ENCODE measurements around the gene RPS18. TPM values are rescaled to one million over a fixed set of nuclear protein-coding genes. Genes with fewer than 3 reads are reported as not detected.
A peak's percentile ranks its signal among the peaks of the same experiment; 100 is the strongest.

Gene RPS18
- total and polyA plus RNA-seq, 2 of the 13 experiments (the other 11 are each of a cell fraction or from before 2014, with no cell fraction given), result 3,896 to 5,806 TPM

DNA sequence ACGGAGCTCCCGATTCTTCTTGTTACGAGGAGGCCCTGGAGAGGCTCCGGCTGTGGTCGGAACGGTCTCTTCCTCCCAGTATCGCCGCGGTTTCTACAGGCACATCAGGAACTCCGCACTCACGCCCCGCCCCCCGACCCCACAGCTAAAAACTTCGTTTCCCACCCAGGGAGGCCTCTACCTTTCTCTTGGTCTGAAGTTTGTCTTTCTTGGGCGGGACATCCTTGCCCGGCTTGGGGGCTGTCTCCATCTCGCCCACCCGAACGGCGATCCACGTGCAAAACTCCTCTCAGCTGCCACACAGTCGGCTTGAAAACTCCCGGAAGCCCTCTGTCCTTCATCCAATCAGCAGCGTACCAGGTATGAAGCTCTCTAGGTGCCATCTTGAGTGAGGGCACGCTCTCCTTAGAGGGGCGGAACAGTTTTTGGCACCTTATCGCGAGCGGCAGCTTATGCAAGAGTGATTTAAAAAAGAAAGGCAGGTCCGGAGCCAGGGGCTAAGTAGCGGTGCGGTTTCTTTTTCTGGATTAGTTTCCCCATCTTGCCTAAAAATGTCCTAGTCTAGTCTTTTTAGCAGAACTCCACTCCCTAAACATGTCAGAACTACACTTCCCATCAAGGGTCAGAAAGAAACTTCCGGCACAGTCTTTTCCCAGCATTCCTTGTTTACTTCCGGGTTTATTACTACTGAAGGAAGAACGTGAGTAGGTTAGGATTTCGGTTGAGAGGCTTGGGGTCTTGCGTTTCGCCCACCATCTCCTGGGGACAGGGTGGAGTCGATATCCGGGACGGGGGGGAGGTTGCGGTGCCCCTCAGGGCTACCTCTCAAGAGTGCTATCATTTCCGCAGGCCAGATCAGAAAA, 17.3 kb downstream of the RPS18 start, which contains the start of the genes PFDN6 and WDR46 (continued):
- TF ChIP-seq ZNF503 (CRISPR knock-in tag; IDR thresholded peaks at IDR 0.05) (no peak; the same call in 1 of the 2 replicates), ZNF235 (CRISPR knock-in tag; IDR thresholded peaks at IDR 0.05; ENCODE audit: borderline replicate concordance) (no peak), JARID2 (CRISPR knock-in tag; IDR thresholded peaks at IDR 0.05; ENCODE audit: insufficient replicate concordance) (no peak), ZFP1 (CRISPR knock-in tag; IDR thresholded peaks at IDR 0.05) (no peak), U2AF1 (optimal IDR thresholded peaks at IDR 0.05; ENCODE audit: low read depth, low read length) (peak; percentile 4), ZNF367 (CRISPR knock-in tag; IDR thresholded peaks at IDR 0.05; ENCODE audit: borderline replicate concordance) (no peak), ZNF318 (CRISPR knock-in tag; IDR thresholded peaks at IDR 0.05) (no peak), MYNN (CRISPR knock-in tag; IDR thresholded peaks at IDR 0.05; ENCODE audit: low read depth) (no peak), HNRNPLL (IDR thresholded peaks at IDR 0.05; ENCODE audit: low read depth, low read length, poor library complexity, severe bottlenecking) (no peak), ZNF816 (CRISPR knock-in tag; IDR thresholded peaks at IDR 0.05; ENCODE audit: borderline replicate concordance) (no peak; the same call in 1 of the 2 replicates)
- TF ChIP-seq, protein P1, sequence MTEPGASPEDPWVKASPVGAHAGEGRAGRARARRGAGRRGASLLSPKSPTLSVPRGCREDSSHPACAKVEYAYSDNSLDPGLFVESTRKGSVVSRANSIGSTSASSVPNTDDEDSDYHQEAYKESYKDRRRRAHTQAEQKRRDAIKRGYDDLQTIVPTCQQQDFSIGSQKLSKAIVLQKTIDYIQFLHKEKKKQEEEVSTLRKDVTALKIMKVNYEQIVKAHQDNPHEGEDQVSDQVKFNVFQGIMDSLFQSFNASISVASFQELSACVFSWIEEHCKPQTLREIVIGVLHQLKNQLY (CRISPR knock-in tag; IDR thresholded peaks at IDR 0.05), result no peak
- TF ChIP-seq, protein P2, sequence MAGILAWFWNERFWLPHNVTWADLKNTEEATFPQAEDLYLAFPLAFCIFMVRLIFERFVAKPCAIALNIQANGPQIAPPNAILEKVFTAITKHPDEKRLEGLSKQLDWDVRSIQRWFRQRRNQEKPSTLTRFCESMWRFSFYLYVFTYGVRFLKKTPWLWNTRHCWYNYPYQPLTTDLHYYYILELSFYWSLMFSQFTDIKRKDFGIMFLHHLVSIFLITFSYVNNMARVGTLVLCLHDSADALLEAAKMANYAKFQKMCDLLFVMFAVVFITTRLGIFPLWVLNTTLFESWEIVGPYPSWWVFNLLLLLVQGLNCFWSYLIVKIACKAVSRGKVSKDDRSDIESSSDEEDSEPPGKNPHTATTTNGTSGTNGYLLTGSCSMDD (CRISPR knock-in tag; IDR thresholded peaks at IDR 0.05), result no peak
- TF ChIP-seq, protein P3, sequence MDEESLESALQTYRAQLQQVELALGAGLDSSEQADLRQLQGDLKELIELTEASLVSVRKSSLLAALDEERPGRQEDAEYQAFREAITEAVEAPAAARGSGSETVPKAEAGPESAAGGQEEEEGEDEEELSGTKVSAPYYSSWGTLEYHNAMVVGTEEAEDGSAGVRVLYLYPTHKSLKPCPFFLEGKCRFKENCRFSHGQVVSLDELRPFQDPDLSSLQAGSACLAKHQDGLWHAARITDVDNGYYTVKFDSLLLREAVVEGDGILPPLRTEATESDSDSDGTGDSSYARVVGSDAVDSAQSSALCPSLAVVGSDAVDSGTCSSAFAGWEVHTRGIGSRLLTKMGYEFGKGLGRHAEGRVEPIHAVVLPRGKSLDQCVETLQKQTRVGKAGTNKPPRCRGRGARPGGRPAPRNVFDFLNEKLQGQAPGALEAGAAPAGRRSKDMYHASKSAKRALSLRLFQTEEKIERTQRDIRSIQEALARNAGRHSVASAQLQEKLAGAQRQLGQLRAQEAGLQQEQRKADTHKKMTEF (CRISPR knock-in tag; IDR thresholded peaks at IDR 0.05), result peak; percentile 74

All from HepG2 (cell line).